Upper lobe of left lung (tissue), 6 donors: ENCODE data around the gene RRP36. TPM values are rescaled to one million over a fixed set of nuclear protein-coding genes. Genes with fewer than 3 reads are reported as not detected.
A peak's percentile ranks its signal among the peaks of the same experiment; 100 is the strongest.

Source experiments
- ATAC-seq, 2 donors: fragments of 200-7000 bp; cut with Tn5 transposase; one replicate each; pipeline ENCODE4 v1.9.1; 2022; ENCODE audit warnings: mild to moderate bottlenecking in 2 of 2, moderate library complexity in 2 of 2; ENCODE audit not compliant: low FRiP score in 2 of 2
- DNase-seq, 2 donors: peaks; one replicate each; pipeline ENCODE4 v3.0.0-alpha.2; 2019 to 2020
- H3K27ac ChIP-seq, 4 donors: fragments of 200-600 bp; sonication (generic); one replicate each; pipeline ENCODE4 v1.5.1; 2016 to 2019
- H3K27me3 ChIP-seq, 4 donors: fragments of 200-600 bp; sonication (generic); one replicate each; pipeline ENCODE4 v1.5.1; 2017 to 2019
- H3K36me3 ChIP-seq, 4 donors: fragments of 200-600 bp; sonication (generic); one replicate each; pipeline ENCODE4 v1.5.1; 2016 to 2019
- H3K4me1 ChIP-seq, 4 donors: fragments of 200-600 bp; sonication (generic); one replicate each; pipeline ENCODE4 v1.5.1; 2018 to 2019
- H3K4me3 ChIP-seq, 4 donors: fragments of 200-600 bp; sonication (generic); one replicate each; pipeline ENCODE4 v1.5.1; 2017 to 2019; ENCODE audit warnings: mild to moderate bottlenecking in 2 of 4, moderate library complexity in 1 of 4
- H3K9me3 ChIP-seq, 4 donors: fragments of 200-600 bp; sonication (generic); one replicate each; pipeline ENCODE4 v1.5.1; 2018 to 2019
- EP300 ChIP-seq, 4 donors: sonication (generic); formaldehyde crosslinking; IDR thresholded peaks; one replicate each; pipeline ENCODE4 v1.5.1; 2017; ENCODE audit warnings: antibody characterized with exemption in 4 of 4, control low read depth in 2 of 4
- POLR2A ChIP-seq, 4 donors: fragments of 450-650 bp; IDR thresholded peaks; one replicate each; pipeline ENCODE4 v1.5.1; 2016 to 2017; ENCODE audit warnings: antibody characterized with exemption in 4 of 4, mild to moderate bottlenecking in 2 of 4
- POLR2AphosphoS5 ChIP-seq, 2 donors: sonication (generic); formaldehyde crosslinking; IDR thresholded peaks; one replicate each; pipeline ENCODE4 v1.5.1; 2017; ENCODE audit warnings: antibody characterized with exemption in 2 of 2
- WGBS, 2 donors: methylation state at CpG; one replicate each; pipeline ENCODE4 v1.1.5; 2017 to 2018; 5-methylcytosine and 5-hydroxymethylcytosine counted together
- total RNA-seq, 6 donors: library from RNA; depleted of rRNA in 4 of 6; stranded (reverse); fragments of >200 nt in 4 of 6; gene quantifications; one replicate each; pipeline versions ENCODE4 v1.1.0 to v1.2.1, GENCODE V29; 2016 to 2021
- TF ChIP-seq, protein P1 (sequence below), 6 experiments: fragments of 450-650 bp in 4 of 6; fragments of 200-600 bp in 2 of 6; sonication (generic) in 2 of 6; IDR thresholded peaks; one replicate each; pipeline ENCODE4 v1.5.1; 2016 to 2019; ENCODE audit warnings: antibody characterized with exemption in 6 of 6
- donor health status: DM: no; HTN: no; CAD: no; lungs with moderate emphysema.
- donor health status: DM: no; HTN: yes; CAD: no; lungs with severe emphysema.

Gene RRP36
- total RNA-seq, 6 donors from 2014 or later, result 32.0 to 77.2 (median 45.9) TPM

DNA sequence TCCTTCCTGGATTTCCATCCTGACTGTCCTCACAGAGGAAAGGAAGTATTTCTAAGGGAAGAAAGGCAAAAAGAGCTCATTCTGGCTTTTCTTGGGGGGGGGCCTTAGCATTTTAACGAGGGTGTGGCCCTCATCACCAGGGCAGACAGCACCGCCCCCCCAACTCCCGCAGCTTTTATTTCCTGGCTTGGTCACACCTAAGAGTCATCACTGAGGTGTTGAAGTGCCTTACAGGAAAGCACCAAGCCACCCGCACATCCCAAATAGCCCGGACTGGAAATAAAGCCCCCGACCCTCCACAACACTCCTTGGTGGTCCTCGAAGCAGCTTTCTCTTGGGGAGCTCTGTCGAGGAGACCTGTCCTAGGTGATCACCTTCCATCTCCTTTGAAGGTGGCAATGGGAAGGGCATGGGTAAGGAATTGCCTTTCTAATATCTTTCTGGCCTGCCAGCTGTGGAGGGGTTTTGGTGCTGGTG, 55.9 kb downstream of the RRP36 start:
- Histone ChIP-seq H3K36me3 (peaks cover 0 to 13% (median 3%) of the 10 kb centered on the region in 4 donors), H3K27ac (peak overlapping the region in 3 of 4 donors; percentile 37 to 86 (median 82)), H3K4me1 (peaks cover 11 to 26% (median 23%) of the 10 kb centered on the region in 4 donors), H3K4me3 (peak overlapping the region; percentile 66 to 83 (median 69)), H3K9me3 (no peaks in the 10 kb centered on the region), H3K27me3 (peaks cover 0 to 10% (median 1%) of the 10 kb centered on the region in 4 donors)
- WGBS, 2 donors, result 33 to 46% methylated on average over 8 of the region's 8 CpGs
- TF ChIP-seq POLR2AphosphoS5 (IDR thresholded peaks at IDR 0.05) (no peak), POLR2A (IDR thresholded peaks at IDR 0.05) (peak in 1 of 4 donors; percentile 1)
- no peak for ATAC-seq
- DNase-seq, result no peak

DNA sequence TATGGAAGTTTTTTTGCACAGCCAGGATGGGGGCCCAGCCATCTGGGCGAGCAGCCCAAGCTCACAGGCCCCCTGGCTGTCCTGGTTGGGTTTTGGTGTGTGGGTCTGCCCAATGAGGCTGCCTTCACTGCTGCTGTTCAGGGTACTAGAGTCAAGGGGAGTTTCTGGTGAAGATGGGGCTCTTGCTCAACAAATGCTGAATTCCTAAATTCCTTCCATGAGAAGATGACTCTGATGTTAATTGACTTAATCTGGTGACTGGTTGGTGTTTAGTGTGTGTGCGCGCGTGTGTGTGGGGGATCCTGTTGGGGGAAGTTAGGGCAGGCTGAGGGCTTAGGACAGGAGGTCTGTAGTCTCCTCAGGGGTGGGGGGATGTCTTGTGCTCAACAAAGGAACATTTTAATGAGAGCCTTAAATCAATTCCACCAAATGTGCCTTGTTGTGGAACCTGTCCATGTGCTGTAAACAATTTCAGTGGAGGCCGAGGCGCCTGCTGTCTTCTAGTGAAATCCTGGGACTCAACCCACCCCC, 56.6 kb downstream of the RRP36 start:
- Histone ChIP-seq H3K9me3 (no peaks in the 10 kb centered on the region), H3K4me3 (peak overlapping the region in 2 of 4 donors; percentile 66 to 72), H3K36me3 (peaks cover 0 to 8% (median 2%) of the 10 kb centered on the region in 4 donors), H3K4me1 (peaks cover 11 to 26% (median 23%) of the 10 kb centered on the region in 4 donors), H3K27ac (no peak overlapping the region), H3K27me3 (peaks cover 0 to 10% (median 1%) of the 10 kb centered on the region in 4 donors)
- ATAC-seq (no peak), DNase-seq (no peak)
- TF ChIP-seq, protein P1, sequence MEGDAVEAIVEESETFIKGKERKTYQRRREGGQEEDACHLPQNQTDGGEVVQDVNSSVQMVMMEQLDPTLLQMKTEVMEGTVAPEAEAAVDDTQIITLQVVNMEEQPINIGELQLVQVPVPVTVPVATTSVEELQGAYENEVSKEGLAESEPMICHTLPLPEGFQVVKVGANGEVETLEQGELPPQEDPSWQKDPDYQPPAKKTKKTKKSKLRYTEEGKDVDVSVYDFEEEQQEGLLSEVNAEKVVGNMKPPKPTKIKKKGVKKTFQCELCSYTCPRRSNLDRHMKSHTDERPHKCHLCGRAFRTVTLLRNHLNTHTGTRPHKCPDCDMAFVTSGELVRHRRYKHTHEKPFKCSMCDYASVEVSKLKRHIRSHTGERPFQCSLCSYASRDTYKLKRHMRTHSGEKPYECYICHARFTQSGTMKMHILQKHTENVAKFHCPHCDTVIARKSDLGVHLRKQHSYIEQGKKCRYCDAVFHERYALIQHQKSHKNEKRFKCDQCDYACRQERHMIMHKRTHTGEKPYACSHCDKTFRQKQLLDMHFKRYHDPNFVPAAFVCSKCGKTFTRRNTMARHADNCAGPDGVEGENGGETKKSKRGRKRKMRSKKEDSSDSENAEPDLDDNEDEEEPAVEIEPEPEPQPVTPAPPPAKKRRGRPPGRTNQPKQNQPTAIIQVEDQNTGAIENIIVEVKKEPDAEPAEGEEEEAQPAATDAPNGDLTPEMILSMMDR (IDR thresholded peaks at IDR 0.05), result no peak
- WGBS, 2 donors, result 85 to 88% methylated on average over 6 of the region's 6 CpGs

DNA sequence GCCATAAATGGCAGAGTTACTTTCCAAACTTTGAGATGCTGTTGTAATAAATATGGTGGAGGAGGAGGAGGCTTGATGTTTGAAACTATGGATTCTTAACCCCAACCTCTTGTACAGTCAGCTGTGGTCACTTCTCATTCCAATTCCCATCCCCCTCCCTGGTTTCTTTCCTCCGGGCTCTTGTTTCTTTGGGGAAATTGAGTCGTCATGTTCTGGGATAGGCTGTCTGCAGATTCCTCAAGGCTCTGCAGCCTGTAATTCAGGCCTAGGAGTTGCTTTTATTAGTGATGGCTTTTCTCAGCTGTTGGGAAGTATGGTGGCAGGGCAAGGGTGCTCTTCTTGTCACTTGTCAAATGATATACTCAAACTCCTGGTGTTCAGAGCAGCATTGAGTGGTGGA, 57.3 kb downstream of the RRP36 start:
- no peak for DNase-seq
- Histone ChIP-seq H3K27me3 (peaks cover 0 to 10% (median 1%) of the 10 kb centered on the region in 4 donors), H3K36me3 (peaks cover 0 to 3% (median 0%) of the 10 kb centered on the region in 4 donors), H3K4me1 (peaks cover 11 to 26% (median 23%) of the 10 kb centered on the region in 4 donors), H3K27ac (no peak overlapping the region), H3K4me3 (no peak overlapping the region), H3K9me3 (no peaks in the 10 kb centered on the region)
- TF ChIP-seq POLR2A (IDR thresholded peaks at IDR 0.05) (no peak), POLR2AphosphoS5 (IDR thresholded peaks at IDR 0.05) (no peak), EP300 (IDR thresholded peaks at IDR 0.05) (no peak)
- TF ChIP-seq, protein P1 (IDR thresholded peaks at IDR 0.05), result no peak
- 79 to 85% methylated on average over 2 of the region's 2 CpGs for WGBS, 2 donors
- ATAC-seq, result no peak

Other genes starting within 250 kb of the RRP36 start
- 10 to 100 TPM; 11.1 to 23.8 (median 14.9) TPM for gene BICRAL, start 239.6 kb upstream of the RRP36 start, total RNA-seq
- gene RPL7L1, start 142.0 kb upstream of the RRP36 start, total RNA-seq, result 10 to 100 TPM; 41.7 to 81.5 (median 58.2) TPM
- gene PTCRA, start 105.6 kb upstream of the RRP36 start, total RNA-seq, result 10 to 100 TPM in 1 of 6 donors, 1 to 10 TPM in 3, not detected in 2; 3.3 to 10.7 (median 7.1) TPM
- 10 to 100 TPM; 32.4 to 95.2 (median 50.3) TPM for gene CNPY3, start 92.1 kb upstream of the RRP36 start, total RNA-seq
- 10 to 100 TPM in 1 of 6 donors, 1 to 10 TPM in 4, not detected in 1; 1.9 to 10.5 (median 8.5) TPM for gene GNMT, start 60.9 kb upstream of the RRP36 start, total RNA-seq
- 10 to 100 TPM in 5 of 6 donors, 1 to 10 TPM in 1; 6.5 to 36.7 (median 21.0) TPM for gene PEX6, start 42.4 kb upstream of the RRP36 start, total RNA-seq
- gene PPP2R5D, start 37.1 kb upstream of the RRP36 start, total RNA-seq, result 10 to 100 TPM; 22.8 to 45.1 (median 27.3) TPM
- gene MEA1, start 7.7 kb upstream of the RRP36 start, total RNA-seq, result 10 to 100 TPM; 32.1 to 52.6 (median 43.0) TPM
- gene KLHDC3, start 7.4 kb upstream of the RRP36 start, total RNA-seq, result 10 to 100 TPM; 36.7 to 74.0 (median 59.3) TPM
- gene CUL7, start 32.2 kb downstream of the RRP36 start, total RNA-seq, result 10 to 100 TPM; 16.0 to 35.6 (median 20.4) TPM
- gene MRPL2, start 37.8 kb downstream of the RRP36 start, total RNA-seq, result 10 to 100 TPM; 17.2 to 58.2 (median 30.7) TPM
- gene KLC4, start 38.0 kb downstream of the RRP36 start, total RNA-seq, result 100 to 1,000 TPM in 1 of 6 donors, 10 to 100 TPM in 5; 31.2 to 155 (median 37.7) TPM
- gene PTK7, start 54.7 kb downstream of the RRP36 start, total RNA-seq, result 100 to 1,000 TPM in 2 of 6 donors, 10 to 100 TPM in 4; 68.6 to 180 (median 89.4) TPM
- gene SRF, start 149.6 kb downstream of the RRP36 start, total RNA-seq, result 10 to 100 TPM; 25.1 to 40.6 (median 30.8) TPM
- 100 to 1,000 TPM in 1 of 6 donors, 10 to 100 TPM in 5; 26.9 to 105 (median 47.5) TPM for gene CUL9, start 160.6 kb downstream of the RRP36 start, total RNA-seq
- 10 to 100 TPM; 15.7 to 63.4 (median 44.4) TPM for gene DNPH1, start 207.9 kb downstream of the RRP36 start, total RNA-seq
- gene TTBK1, start 221.9 kb downstream of the RRP36 start, total RNA-seq, result under 1 TPM in 4 of 6 donors, not detected in 2; 0.06 to 0.20 (median 0.11) TPM